Ovary (tissue), 3 donors: Measurements from ENCODE around the gene RIPOR1.

Source experiments
- CTCF ChIP-seq, 3 donors: fragments of 450-650 bp in 2 of 3; fragments of 200-600 bp in 1 of 3; IDR thresholded peaks; one replicate each; pipeline versions ENCODE4 v1.5.1 to v1.8.0; 2016 to 2022; ENCODE audit warnings: antibody characterized with exemption in 3 of 3, mild to moderate bottlenecking in 1 of 3
- EP300 ChIP-seq: sonication (generic); formaldehyde crosslinking; IDR thresholded peaks from one replicate; pipeline ENCODE4 v1.6.1; 2017; ENCODE audit warnings: antibody characterized with exemption
- POLR2A ChIP-seq: fragments of 450-650 bp; IDR thresholded peaks from one replicate; pipeline ENCODE4 v1.6.1; 2017; ENCODE audit warnings: antibody characterized with exemption, mild to moderate bottlenecking, moderate library complexity
- donor health status: DM: no; HTN: no; CAD: no.

DNA sequence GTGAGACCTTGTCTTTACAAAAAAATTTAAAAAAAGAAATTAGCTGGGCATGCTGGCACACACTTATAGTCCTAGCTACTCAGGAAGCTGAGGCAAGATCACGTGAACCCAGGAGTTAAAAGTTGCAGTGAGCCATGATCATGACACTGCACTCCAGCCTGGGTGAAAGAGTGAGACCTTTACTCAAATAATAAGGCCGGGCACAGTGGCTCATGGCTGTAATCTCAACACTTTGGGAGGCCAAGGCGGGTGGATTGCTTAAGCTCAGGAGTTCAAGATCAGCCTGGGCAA, 11.5 kb upstream of the RIPOR1 start:
- no peak for TF ChIP-seq CTCF (IDR thresholded peaks at IDR 0.05)
- no peak for TF ChIP-seq EP300
- TF ChIP-seq POLR2A: no peak
